A673 (cell line): ENCODE data around the gene MMP3. TPM values are rescaled to one million over a fixed set of nuclear protein-coding genes. Genes with fewer than 3 reads are reported as not detected.

Experiments
- Bru-seq: library from RNA; stranded (reverse); fragments of 400-500 nt; gene quantifications from one replicate; lab custom pipeline; 2021; lab: Mats Ljungman, UMichigan
- BruChase-seq, 2 experiments: library from RNA; stranded (reverse); fragments of 400-500 nt; gene quantifications; one replicate each; lab custom pipeline; 2021; lab: Mats Ljungman, UMichigan
- BruUV-seq: library from RNA; stranded (reverse); fragments of 400-500 nt; replicated peaks from 2 replicates; lab custom pipeline; 2021; lab: Mats Ljungman, UMichigan
- CTCF ChIA-PET: fragments of 300-600 bp; sonication (Branson Sonifier 250); formaldehyde crosslinking; loops from one replicate; lab custom pipeline; 2022; ENCODE audit warnings: antibody characterized with exemption; lab: Charles Lee
- POLR2A ChIA-PET: fragments of 300-600 bp; sonication (Branson Sonifier 250); formaldehyde crosslinking; loops from one replicate; lab custom pipeline; 2022; ENCODE audit warnings: antibody characterized with exemption; ENCODE audit not compliant: low non-redundant PET; lab: Charles Lee
- DNase-seq: peaks from one replicate; pipeline ENCODE4 v3.0.0-alpha.2; 2015; ENCODE audit warnings: low spot score
- H3K27ac ChIP-seq: fragments of 200-600 bp; sonication (generic); 2 replicates; pipeline ENCODE4 v1.5.1; 2016; ENCODE audit warnings: mixed run types, low read depth, mild to moderate bottlenecking, mixed read lengths, antibody characterized with exemption, low read length; ENCODE audit not compliant: poor library complexity, severe bottlenecking
- H3K27me3 ChIP-seq: fragments of 200-600 bp; sonication (generic); replicated peaks from 2 replicates; pipeline ENCODE4 v1.6.1; 2017; ENCODE audit warnings: mixed run types, low read depth, mild to moderate bottlenecking, mixed read lengths, antibody characterized with exemption, low read length; ENCODE audit not compliant: insufficient read depth, poor library complexity
- H3K36me3 ChIP-seq: fragments of 200-600 bp; sonication (generic); 2 replicates; pipeline ENCODE4 v1.6.1; 2016; ENCODE audit warnings: mixed run types, mild to moderate bottlenecking, mixed read lengths, antibody characterized with exemption, low read length; ENCODE audit not compliant: insufficient read depth, poor library complexity, severe bottlenecking
- H3K4me1 ChIP-seq: fragments of 200-600 bp; sonication (generic); 2 replicates; pipeline ENCODE4 v1.6.1; 2017; ENCODE audit warnings: mixed run types, mild to moderate bottlenecking, mixed read lengths, antibody characterized with exemption, low read length; ENCODE audit not compliant: insufficient read depth, poor library complexity, severe bottlenecking
- H3K4me3 ChIP-seq: fragments of 200-600 bp; sonication (generic); 2 replicates; pipeline ENCODE4 v1.5.1; 2016; ENCODE audit warnings: low read depth, mixed run types, mild to moderate bottlenecking, mixed read lengths, low read length; ENCODE audit not compliant: poor library complexity, severe bottlenecking
- H3K9me3 ChIP-seq: fragments of 200-600 bp; sonication (generic); 2 replicates; pipeline ENCODE4 v1.6.1; 2016; ENCODE audit warnings: mixed run types, low read depth, mild to moderate bottlenecking, mixed read lengths, antibody characterized with exemption, low read length; ENCODE audit not compliant: poor library complexity, severe bottlenecking
- EZH2 ChIP-seq: fragments of 200-600 bp; sonication (generic); IDR thresholded peaks from 2 replicates; pipeline ENCODE4 v1.6.1; 2017; ENCODE audit warnings: borderline replicate concordance, low read depth, mild to moderate bottlenecking, mixed read lengths, antibody characterized with exemption, low read length; ENCODE audit not compliant: poor library complexity, severe bottlenecking
- intact Hi-C: fragments of 100-400 bp; cut with micrococcal nuclease; formaldehyde crosslinking; loops from one replicate; pipeline ENCODE4 v1.10.0; 2022; ENCODE audit not compliant: unreplicated experiment
- long read RNA-seq: library from polyadenylated mRNA; stranded (forward); transcript quantifications from one replicate; pipeline ENCODE4 v2.0.0, GENCODE V29; 2022
- total RNA-seq: library from RNA; stranded (reverse); gene quantifications from 2 replicates; pipeline ENCODE4 v1.2.3, GENCODE V29; 2021
- TF ChIP-seq, protein P1 (sequence below): fragments of 300-800, 200-600 bp; sonication (generic); conservative IDR thresholded peaks from 2 replicates; pipeline ENCODE4 v1.5.1; 2017; ENCODE audit warnings: low read depth, mild to moderate bottlenecking, antibody characterized with exemption, low read length, moderate library complexity, mixed read lengths

Gene MMP3
- total RNA-seq: 1.1 and 1.3 TPM in 2 replicates
- Bru-seq, nascent RNA: percentile 34 among the genes with signal in this experiment
- percentile 25 among the genes with signal in this experiment for BruChase-seq, experiment 1, labeled RNA remaining after a 2-hour chase
- BruChase-seq, experiment 2, labeled RNA remaining after a 6-hour chase: percentile 40 among the genes with signal in this experiment
- long read RNA-seq, partial matches to known transcripts: 0 of 1 reads
- long read RNA-seq, other reads (novel, unspliced or antisense): 0 of 1 reads

- Histone ChIP-seq H3K27ac (no peak within 1 kb of the TSS), H3K4me1 (peaks cover 31% of the 10 kb centered on the region), H3K27me3 (no peaks in the 10 kb centered on the region), H3K36me3 (no peaks in the 10 kb centered on the region), H3K4me3 (no peak within 1 kb of the TSS), H3K9me3 (no peaks in the 10 kb centered on the region)
- intact Hi-C loops: no loop called here
- POLR2A ChIA-PET: no interaction called here
- no TSS peak for BruUV-seq
- DNase-seq: no peak
- CTCF ChIA-PET: no interaction called here
- TF ChIP-seq, protein P1, sequence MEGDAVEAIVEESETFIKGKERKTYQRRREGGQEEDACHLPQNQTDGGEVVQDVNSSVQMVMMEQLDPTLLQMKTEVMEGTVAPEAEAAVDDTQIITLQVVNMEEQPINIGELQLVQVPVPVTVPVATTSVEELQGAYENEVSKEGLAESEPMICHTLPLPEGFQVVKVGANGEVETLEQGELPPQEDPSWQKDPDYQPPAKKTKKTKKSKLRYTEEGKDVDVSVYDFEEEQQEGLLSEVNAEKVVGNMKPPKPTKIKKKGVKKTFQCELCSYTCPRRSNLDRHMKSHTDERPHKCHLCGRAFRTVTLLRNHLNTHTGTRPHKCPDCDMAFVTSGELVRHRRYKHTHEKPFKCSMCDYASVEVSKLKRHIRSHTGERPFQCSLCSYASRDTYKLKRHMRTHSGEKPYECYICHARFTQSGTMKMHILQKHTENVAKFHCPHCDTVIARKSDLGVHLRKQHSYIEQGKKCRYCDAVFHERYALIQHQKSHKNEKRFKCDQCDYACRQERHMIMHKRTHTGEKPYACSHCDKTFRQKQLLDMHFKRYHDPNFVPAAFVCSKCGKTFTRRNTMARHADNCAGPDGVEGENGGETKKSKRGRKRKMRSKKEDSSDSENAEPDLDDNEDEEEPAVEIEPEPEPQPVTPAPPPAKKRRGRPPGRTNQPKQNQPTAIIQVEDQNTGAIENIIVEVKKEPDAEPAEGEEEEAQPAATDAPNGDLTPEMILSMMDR: no peak
- TF ChIP-seq EZH2: no peak
Measured at GRCh38 chr11:102843489-102843888, at the start of gene MMP3. TSS of gene MMP3 (minus strand) at chr11:102843609. CDS start at chr11:102843546, 63 bp downstream.

- intact Hi-C loops: no loop called here
- no peaks in the 10 kb centered on the region for H3K36me3 ChIP-seq
- BruUV-seq: no TSS peak
- H3K9me3 ChIP-seq: no peaks in the 10 kb centered on the region
- H3K27ac ChIP-seq: no peak overlapping the region
- TF ChIP-seq, protein P1: no peak
- no peak for TF ChIP-seq EZH2
- ChIA-PET CTCF (interaction anchor here (0.5 kb wide), 1 partner anchor 36 kb away, joined by 3 read pairs; no protein-coding TSS in a partner anchor), POLR2A (no interaction called here)
- no peak for DNase-seq
- H3K27me3 ChIP-seq: no peaks in the 10 kb centered on the region
- H3K4me1 ChIP-seq: no peaks in the 10 kb centered on the region
- H3K4me3 ChIP-seq: no peak overlapping the region
Measured at GRCh38 chr11:102891736-102892135, 48.3 kb upstream of the MMP3 start.

DNA sequence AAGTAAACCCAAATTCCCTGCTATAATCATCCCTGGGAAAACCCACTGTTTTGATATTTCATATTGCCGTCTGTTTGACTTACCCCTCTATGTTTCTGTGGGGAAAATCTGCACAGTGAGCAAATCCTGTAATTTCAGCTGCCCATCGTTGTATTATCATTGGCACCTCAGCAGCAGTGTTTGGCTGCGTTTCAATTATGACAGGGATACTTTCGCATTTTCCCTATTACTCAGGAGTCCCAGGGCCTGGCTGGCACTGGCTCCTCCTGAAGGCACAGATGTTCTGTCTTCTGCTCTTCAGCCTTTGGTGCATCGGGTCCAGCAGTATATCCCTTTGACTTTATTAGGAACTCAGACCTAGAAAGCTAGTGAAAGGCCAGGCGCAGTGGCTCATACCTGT lies 43.6 kb upstream of the MMP3 start:
- H3K36me3 ChIP-seq: no peaks in the 10 kb centered on the region
- no peak for TF ChIP-seq EZH2
- TF ChIP-seq, protein P1: no peak
- ChIA-PET CTCF (no interaction called here), POLR2A (no interaction called here)
- intact Hi-C loops: no loop called here
- BruUV-seq: no TSS peak
- no peaks in the 10 kb centered on the region for H3K9me3 ChIP-seq
- peak; percentile 20 for DNase-seq
- no peak overlapping the region for H3K4me3 ChIP-seq
- no peaks in the 10 kb centered on the region for H3K4me1 ChIP-seq
- no peak overlapping the region for H3K27ac ChIP-seq
- H3K27me3 ChIP-seq: no peaks in the 10 kb centered on the region
